Measurements from ENCODE around the gene TBX19.

DNA sequence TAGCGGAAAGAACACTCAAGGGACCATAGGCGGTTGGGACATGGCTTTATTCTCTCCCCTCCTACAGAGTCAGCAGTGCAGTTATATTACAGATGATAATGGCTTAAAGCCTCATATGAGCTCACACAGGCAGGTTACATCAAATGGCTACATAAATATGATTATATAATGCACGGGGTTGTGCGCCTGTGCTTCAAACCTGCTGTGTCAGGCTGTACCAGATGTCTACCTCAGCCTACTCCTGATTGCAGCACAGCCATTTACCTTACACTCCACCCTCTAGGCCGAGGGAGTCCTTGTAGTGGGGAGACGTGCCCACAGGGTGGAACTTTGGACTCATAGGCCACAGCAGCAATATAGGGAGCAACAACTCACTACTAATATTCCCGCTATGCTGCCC lies 16.4 kb upstream of the TBX19 start:
- TF ChIP-seq, protein P1, sequence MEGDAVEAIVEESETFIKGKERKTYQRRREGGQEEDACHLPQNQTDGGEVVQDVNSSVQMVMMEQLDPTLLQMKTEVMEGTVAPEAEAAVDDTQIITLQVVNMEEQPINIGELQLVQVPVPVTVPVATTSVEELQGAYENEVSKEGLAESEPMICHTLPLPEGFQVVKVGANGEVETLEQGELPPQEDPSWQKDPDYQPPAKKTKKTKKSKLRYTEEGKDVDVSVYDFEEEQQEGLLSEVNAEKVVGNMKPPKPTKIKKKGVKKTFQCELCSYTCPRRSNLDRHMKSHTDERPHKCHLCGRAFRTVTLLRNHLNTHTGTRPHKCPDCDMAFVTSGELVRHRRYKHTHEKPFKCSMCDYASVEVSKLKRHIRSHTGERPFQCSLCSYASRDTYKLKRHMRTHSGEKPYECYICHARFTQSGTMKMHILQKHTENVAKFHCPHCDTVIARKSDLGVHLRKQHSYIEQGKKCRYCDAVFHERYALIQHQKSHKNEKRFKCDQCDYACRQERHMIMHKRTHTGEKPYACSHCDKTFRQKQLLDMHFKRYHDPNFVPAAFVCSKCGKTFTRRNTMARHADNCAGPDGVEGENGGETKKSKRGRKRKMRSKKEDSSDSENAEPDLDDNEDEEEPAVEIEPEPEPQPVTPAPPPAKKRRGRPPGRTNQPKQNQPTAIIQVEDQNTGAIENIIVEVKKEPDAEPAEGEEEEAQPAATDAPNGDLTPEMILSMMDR (IDR thresholded peaks at IDR 0.05; ENCODE audit: low read depth, low read length), result no peak
- no peak for TF ChIP-seq POLR2A (IDR thresholded peaks at IDR 0.05; ENCODE audit: extremely low read depth, insufficient read length)
